Neuronal stem cell (in vitro differentiated cells): ENCODE measurements around the gene PPDPF.
A peak's percentile ranks its signal among the peaks of the same experiment; 100 is the strongest.

ENCODE experiments used
- DNase-seq: peaks from one replicate; pipeline ENCODE4 v3.0.0-alpha.2; 2013; ENCODE audit warnings: low spot score
- H2AFZ ChIP-seq: one replicate; pipeline ENCODE4 v1.6.1; 2013; ENCODE audit warnings: mild to moderate bottlenecking, low read length, inconsistent platforms
- H2AK5ac ChIP-seq: 2 replicates; pipeline ENCODE4 v1.6.1; 2013; ENCODE audit warnings: low read depth, mild to moderate bottlenecking, inconsistent platforms, low read length, moderate library complexity, mixed read lengths
- H2BK120ac ChIP-seq: 2 replicates; pipeline ENCODE4 v1.6.1; 2013; ENCODE audit warnings: low read depth, mild to moderate bottlenecking, inconsistent platforms, low read length, moderate library complexity, mixed read lengths
- H2BK12ac ChIP-seq: one replicate; pipeline ENCODE4 v1.6.1; 2013; ENCODE audit warnings: low read length, inconsistent platforms
- H2BK15ac ChIP-seq: 2 replicates; pipeline ENCODE4 v1.6.1; 2013; ENCODE audit warnings: mild to moderate bottlenecking, low read length, inconsistent platforms, mixed read lengths
- H2BK5ac ChIP-seq: one replicate; pipeline ENCODE4 v1.6.1; 2013; ENCODE audit warnings: inconsistent platforms, mild to moderate bottlenecking, low read length, moderate library complexity
- H3K14ac ChIP-seq: one replicate; pipeline ENCODE4 v1.6.1; 2013; ENCODE audit warnings: low read length, inconsistent platforms
- H3K18ac ChIP-seq: 2 replicates; pipeline ENCODE4 v1.6.1; 2013; ENCODE audit warnings: low read length, inconsistent platforms
- H3K23ac ChIP-seq: 2 replicates; pipeline ENCODE4 v1.6.1; 2013; ENCODE audit warnings: low read depth, mild to moderate bottlenecking, mixed read lengths, low read length, inconsistent platforms; ENCODE audit not compliant: poor library complexity
- H3K27ac ChIP-seq: replicated peaks from 3 replicates; pipeline ENCODE4 v1.5.1; 2013; ENCODE audit warnings: low read length, inconsistent platforms
- H3K27me3 ChIP-seq, 3 experiments: 2 replicates each; pipeline ENCODE4 v1.6.1; 2013; ENCODE audit warnings: low read length in 3 of 3, mild to moderate bottlenecking in 2 of 3, inconsistent platforms in 1 of 3, low read depth in 1 of 3, mixed read lengths in 1 of 3, moderate library complexity in 1 of 3; ENCODE audit not compliant: control insufficient read depth in 3 of 3, insufficient read depth in 3 of 3
- H3K36me3 ChIP-seq, 2 donors: replicated peaks in 1 of 2; 2 replicates each; pipeline ENCODE4 v1.6.1; 2013; ENCODE audit warnings: low read length in 2 of 2; ENCODE audit not compliant: control insufficient read depth in 2 of 2, insufficient read depth in 2 of 2
- H3K4ac ChIP-seq: 2 replicates; pipeline ENCODE4 v1.6.1; 2013; ENCODE audit warnings: inconsistent platforms, mild to moderate bottlenecking, low read length, moderate library complexity
- H3K4me1 ChIP-seq, 2 donors: 1 replicate in 1 of 2; 2 replicates in 1 of 2; pipeline ENCODE4 v1.6.1; 2013; ENCODE audit warnings: low read length in 2 of 2, low read depth in 1 of 2; ENCODE audit not compliant: control insufficient read depth in 2 of 2, insufficient read depth in 1 of 2
- H3K4me2 ChIP-seq: one replicate; pipeline ENCODE4 v1.6.1; 2013; ENCODE audit warnings: mild to moderate bottlenecking, low read length, inconsistent platforms; ENCODE audit not compliant: insufficient read depth, poor library complexity, severe bottlenecking
- H3K4me3 ChIP-seq, 2 donors: 2 replicates each; pipeline ENCODE4 v1.5.1; 2013; ENCODE audit warnings: low read length in 2 of 2, mild to moderate bottlenecking in 2 of 2, inconsistent platforms in 1 of 2, moderate library complexity in 1 of 2
- H3K79me1 ChIP-seq: one replicate; pipeline ENCODE4 v1.6.1; 2013; ENCODE audit warnings: low read depth, mild to moderate bottlenecking, inconsistent platforms, low read length, moderate library complexity
- H3K9ac ChIP-seq: one replicate; pipeline ENCODE4 v1.6.1; 2013; ENCODE audit warnings: mild to moderate bottlenecking, low read depth, low read length, inconsistent platforms; ENCODE audit not compliant: poor library complexity
- H3K9me3 ChIP-seq, 2 donors: replicated peaks in 1 of 2; 2 replicates each; pipeline versions ENCODE3 to v1.6.1; 2013; ENCODE audit warnings: low read length in 2 of 2, mild to moderate bottlenecking in 2 of 2, inconsistent platforms in 1 of 2, low read depth in 1 of 2, mixed read lengths in 1 of 2, moderate library complexity in 1 of 2; ENCODE audit not compliant: control insufficient read depth in 2 of 2, insufficient read depth in 1 of 2
- H4K8ac ChIP-seq: one replicate; pipeline ENCODE4 v1.6.1; 2013; ENCODE audit warnings: low read depth, mild to moderate bottlenecking, inconsistent platforms, low read length, moderate library complexity
- H4K91ac ChIP-seq: one replicate; pipeline ENCODE4 v1.6.1; 2013; ENCODE audit warnings: low read length, low read depth, mild to moderate bottlenecking, inconsistent platforms; ENCODE audit not compliant: poor library complexity
- WGBS, 2 donors: extraction: QIAGEN DNeasy Blood & Tissue Kit; methylation state at CpG; one replicate each; pipeline ENCODE4 v1.1.7; 2013; ENCODE audit warnings: missing lambda C conversion rate in 2 of 2, mixed read lengths in 1 of 2; ENCODE audit not compliant: insufficient read length in 2 of 2, insufficient replicate concordance in 1 of 2; ENCODE audit errors: extremely low coverage in 2 of 2; 5-methylcytosine and 5-hydroxymethylcytosine counted together

The PPDPF gene

GRCh38 chr20:63560856-63561609, 40.5 kb downstream of the PPDPF start:
- Histone ChIP-seq H3K36me3 (no peaks in the 10 kb centered on the region), H3K4me3 (peak overlapping the region in 1 of 2 donors; percentile 37), H4K91ac (no peak overlapping the region), H2AK5ac (peak overlapping the region; percentile 81), H2AFZ (no peak overlapping the region), H3K27ac (no peak overlapping the region), H3K14ac (peak overlapping the region; percentile 89), H3K9me3 (no peaks in the 10 kb centered on the region), H3K27me3 (no peaks in the 10 kb centered on the region), H2BK120ac (no peak overlapping the region), H2BK5ac (no peak overlapping the region), H3K4ac (no peak overlapping the region), H2BK15ac (no peak overlapping the region), H3K9ac (no peak overlapping the region), H3K79me1 (peaks cover 1% of the 10 kb centered on the region), H3K4me2 (no peak overlapping the region), H4K8ac (no peak overlapping the region), H3K23ac (peak overlapping the region; percentile 65), H2BK12ac (peak overlapping the region; percentile 10), H3K18ac (peak overlapping the region; percentile 38), H3K4me1 (peaks cover 8 to 10% of the 10 kb centered on the region in 2 donors)
- WGBS, 2 donors = no CpG with 5 or more reads among the region's 26 CpGs
- no peak for DNase-seq

- no peak overlapping the region for H4K8ac ChIP-seq
- no CpG with 5 or more reads among the region's 36 CpGs for WGBS, 2 donors
- H3K36me3 ChIP-seq = no peaks in the 10 kb centered on the region
- H2BK120ac ChIP-seq = no peak overlapping the region
- H4K91ac ChIP-seq = no peak overlapping the region
- no peak overlapping the region for H3K4me3 ChIP-seq
- peak overlapping the region; percentile 65 for H3K23ac ChIP-seq
- no peak overlapping the region for H2AK5ac ChIP-seq
- H3K27ac ChIP-seq = no peak overlapping the region
- no peak overlapping the region for H3K14ac ChIP-seq
- no peak overlapping the region for H3K18ac ChIP-seq
- H3K9ac ChIP-seq = no peak overlapping the region
- no peak overlapping the region for H2BK12ac ChIP-seq
- no peak overlapping the region for H3K4me2 ChIP-seq
- H2BK15ac ChIP-seq = no peak overlapping the region
- H3K79me1 ChIP-seq = peaks cover 1% of the 10 kb centered on the region
- H3K9me3 ChIP-seq = no peaks in the 10 kb centered on the region
- no peak overlapping the region for H3K4ac ChIP-seq
- no peaks in the 10 kb centered on the region for H3K27me3 ChIP-seq
- no peak overlapping the region for H2BK5ac ChIP-seq
- no peak for DNase-seq
- H2AFZ ChIP-seq = no peak overlapping the region
- H3K4me1 ChIP-seq = peaks cover 7% of the 10 kb centered on the region in 2 donors
Observed at GRCh38 chr20:63561624-63562396, 41.2 kb downstream of the PPDPF start.

GRCh38 chr20:63562461-63563224, 42.1 kb downstream of the PPDPF start:
- Histone ChIP-seq H3K18ac (no peak overlapping the region), H2BK15ac (no peak overlapping the region), H3K9me3 (no peaks in the 10 kb centered on the region), H3K4me2 (no peak overlapping the region), H2BK120ac (no peak overlapping the region), H3K27ac (no peak overlapping the region), H2AK5ac (no peak overlapping the region), H3K4me1 (no peaks in the 10 kb centered on the region), H3K27me3 (no peaks in the 10 kb centered on the region), H3K14ac (no peak overlapping the region), H3K79me1 (peaks cover 1% of the 10 kb centered on the region), H2AFZ (no peak overlapping the region), H3K4ac (no peak overlapping the region), H3K9ac (no peak overlapping the region), H2BK5ac (no peak overlapping the region), H3K23ac (peak overlapping the region; percentile 31), H3K36me3 (no peaks in the 10 kb centered on the region), H2BK12ac (peak overlapping the region; percentile 41), H3K4me3 (no peak overlapping the region), H4K91ac (no peak overlapping the region), H4K8ac (no peak overlapping the region)
- DNase-seq = no peak
- no CpG with 5 or more reads among the region's 54 CpGs for WGBS, 2 donors
